ENCODE data around the gene C2orf80. TPM values are rescaled to one million over a fixed set of nuclear protein-coding genes. Genes with fewer than 3 reads are reported as not detected.

Gene C2orf80
- total and polyA plus RNA-seq, 2 experiments from 2014 or later = 0.92 TPM; not detected in 1

DNA sequence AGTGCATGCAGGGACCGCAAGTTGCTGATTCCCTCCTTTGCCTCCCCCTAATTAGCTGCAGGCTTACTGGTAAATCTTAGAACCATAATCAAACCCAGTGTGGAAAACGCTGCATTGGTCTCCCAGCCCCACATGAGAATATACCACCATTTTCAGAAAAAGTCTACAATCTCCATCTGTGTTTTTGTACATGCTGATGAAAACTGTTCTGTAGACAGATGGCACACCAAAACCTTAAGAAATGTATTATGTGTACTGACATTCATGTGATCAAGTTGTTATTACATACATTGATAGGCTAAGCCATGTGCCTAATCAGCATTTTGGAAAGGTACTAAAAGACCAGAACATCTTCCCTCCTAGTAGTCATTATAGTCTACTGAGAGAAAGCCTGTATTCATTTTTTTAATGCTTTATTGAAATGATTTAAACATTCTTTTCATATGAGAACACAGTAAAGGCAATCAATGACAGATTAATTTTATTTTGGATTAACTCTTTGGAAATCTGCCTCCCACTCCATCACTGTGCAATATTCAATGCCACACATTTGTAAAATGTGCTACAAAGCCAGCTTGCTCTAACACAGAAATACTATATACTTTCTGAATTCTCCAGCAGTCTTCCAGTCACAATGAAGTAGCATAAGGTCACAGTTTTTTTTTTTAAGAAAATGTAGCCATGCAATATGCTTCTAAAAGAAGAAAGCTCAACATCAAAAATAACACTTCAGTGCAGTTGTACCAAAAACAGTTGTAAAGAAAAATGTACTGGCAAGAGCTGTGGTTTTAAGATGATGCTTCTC lies 24.7 kb downstream of the C2orf80 start:
- no peak overlapping the region for H3K27ac ChIP-seq (ENCODE audit: low read depth)
- H3K4me1 ChIP-seq (ENCODE audit: insufficient read depth) = no peaks in the 10 kb centered on the region
- no peaks in the 10 kb centered on the region for H3K9me2 ChIP-seq (ENCODE audit: insufficient read depth)
- no peaks in the 10 kb centered on the region for H3K36me3 ChIP-seq (ENCODE audit: insufficient read depth)
- H3F3A ChIP-seq (replicated peaks; ENCODE audit: low read depth) = no peaks in the 10 kb centered on the region
- Mint-ChIP-seq H3K36me3 (ENCODE audit: low read depth) (no peaks in the 10 kb centered on the region), H3K4me3 (no peak overlapping the region), H3K27ac (no peak overlapping the region), H3K4me1 (peaks cover 20% of the 10 kb centered on the region; the same call in 2 of the 3 replicates), H3K27me3 (ENCODE audit: insufficient read depth, low read depth, poor library complexity) (peaks cover 5% of the 10 kb centered on the region), H3K9me3 (no peaks in the 10 kb centered on the region)
- ATAC-seq (no peak), DNase-seq (ENCODE audit: low spot score) (no peak)
- H3K27me3 ChIP-seq (ENCODE audit: insufficient read depth) = no peaks in the 10 kb centered on the region
- no peaks in the 10 kb centered on the region for H4K20me1 ChIP-seq (replicated peaks; ENCODE audit: insufficient read depth)
- H3K4me2 ChIP-seq = no peak overlapping the region
- no peak overlapping the region for H3K4me3 ChIP-seq
- no peaks in the 10 kb centered on the region for H3K79me2 ChIP-seq (replicated peaks; ENCODE audit: insufficient read depth)
- peak overlapping the region; percentile 89 for H2AFZ ChIP-seq
- TF ChIP-seq, protein P1, sequence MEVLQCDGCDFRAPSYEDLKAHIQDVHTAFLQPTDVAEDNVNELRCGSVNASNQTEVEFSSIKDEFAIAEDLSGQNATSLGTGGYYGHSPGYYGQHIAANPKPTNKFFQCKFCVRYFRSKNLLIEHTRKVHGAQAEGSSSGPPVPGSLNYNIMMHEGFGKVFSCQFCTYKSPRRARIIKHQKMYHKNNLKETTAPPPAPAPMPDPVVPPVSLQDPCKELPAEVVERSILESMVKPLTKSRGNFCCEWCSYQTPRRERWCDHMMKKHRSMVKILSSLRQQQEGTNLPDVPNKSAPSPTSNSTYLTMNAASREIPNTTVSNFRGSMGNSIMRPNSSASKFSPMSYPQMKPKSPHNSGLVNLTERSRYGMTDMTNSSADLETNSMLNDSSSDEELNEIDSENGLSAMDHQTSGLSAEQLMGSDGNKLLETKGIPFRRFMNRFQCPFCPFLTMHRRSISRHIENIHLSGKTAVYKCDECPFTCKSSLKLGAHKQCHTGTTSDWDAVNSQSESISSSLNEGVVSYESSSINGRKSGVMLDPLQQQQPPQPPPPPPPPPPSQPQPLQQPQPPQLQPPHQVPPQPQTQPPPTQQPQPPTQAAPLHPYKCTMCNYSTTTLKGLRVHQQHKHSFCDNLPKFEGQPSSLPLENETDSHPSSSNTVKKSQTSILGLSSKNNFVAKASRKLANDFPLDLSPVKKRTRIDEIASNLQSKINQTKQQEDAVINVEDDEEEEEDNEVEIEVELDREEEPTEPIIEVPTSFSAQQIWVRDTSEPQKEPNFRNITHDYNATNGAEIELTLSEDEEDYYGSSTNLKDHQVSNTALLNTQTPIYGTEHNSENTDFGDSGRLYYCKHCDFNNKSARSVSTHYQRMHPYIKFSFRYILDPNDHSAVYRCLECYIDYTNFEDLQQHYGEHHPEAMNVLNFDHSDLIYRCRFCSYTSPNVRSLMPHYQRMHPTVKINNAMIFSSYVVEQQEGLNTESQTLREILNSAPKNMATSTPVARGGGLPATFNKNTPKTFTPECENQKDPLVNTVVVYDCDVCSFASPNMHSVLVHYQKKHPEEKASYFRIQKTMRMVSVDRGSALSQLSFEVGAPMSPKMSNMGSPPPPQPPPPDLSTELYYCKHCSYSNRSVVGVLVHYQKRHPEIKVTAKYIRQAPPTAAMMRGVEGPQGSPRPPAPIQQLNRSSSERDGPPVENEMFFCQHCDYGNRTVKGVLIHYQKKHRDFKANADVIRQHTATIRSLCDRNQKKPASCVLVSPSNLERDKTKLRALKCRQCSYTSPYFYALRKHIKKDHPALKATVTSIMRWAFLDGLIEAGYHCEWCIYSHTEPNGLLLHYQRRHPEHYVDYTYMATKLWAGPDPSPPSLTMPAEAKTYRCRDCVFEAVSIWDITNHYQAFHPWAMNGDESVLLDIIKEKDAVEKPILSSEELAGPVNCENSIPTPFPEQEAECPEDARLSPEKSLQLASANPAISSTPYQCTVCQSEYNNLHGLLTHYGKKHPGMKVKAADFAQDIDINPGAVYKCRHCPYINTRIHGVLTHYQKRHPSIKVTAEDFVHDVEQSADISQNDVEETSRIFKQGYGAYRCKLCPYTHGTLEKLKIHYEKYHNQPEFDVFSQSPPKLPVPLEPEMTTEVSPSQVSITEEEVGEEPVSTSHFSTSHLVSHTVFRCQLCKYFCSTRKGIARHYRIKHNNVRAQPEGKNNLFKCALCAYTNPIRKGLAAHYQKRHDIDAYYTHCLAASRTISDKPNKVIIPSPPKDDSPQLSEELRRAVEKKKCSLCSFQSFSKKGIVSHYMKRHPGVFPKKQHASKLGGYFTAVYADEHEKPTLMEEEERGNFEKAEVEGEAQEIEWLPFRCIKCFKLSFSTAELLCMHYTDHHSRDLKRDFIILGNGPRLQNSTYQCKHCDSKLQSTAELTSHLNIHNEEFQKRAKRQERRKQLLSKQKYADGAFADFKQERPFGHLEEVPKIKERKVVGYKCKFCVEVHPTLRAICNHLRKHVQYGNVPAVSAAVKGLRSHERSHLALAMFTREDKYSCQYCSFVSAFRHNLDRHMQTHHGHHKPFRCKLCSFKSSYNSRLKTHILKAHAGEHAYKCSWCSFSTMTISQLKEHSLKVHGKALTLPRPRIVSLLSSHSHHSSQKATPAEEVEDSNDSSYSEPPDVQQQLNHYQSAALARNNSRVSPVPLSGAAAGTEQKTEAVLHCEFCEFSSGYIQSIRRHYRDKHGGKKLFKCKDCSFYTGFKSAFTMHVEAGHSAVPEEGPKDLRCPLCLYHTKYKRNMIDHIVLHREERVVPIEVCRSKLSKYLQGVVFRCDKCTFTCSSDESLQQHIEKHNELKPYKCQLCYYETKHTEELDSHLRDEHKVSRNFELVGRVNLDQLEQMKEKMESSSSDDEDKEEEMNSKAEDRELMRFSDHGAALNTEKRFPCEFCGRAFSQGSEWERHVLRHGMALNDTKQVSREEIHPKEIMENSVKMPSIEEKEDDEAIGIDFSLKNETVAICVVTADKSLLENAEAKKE (CRISPR knock-in tag; IDR thresholded peaks at IDR 0.05) = no peak
- TF ChIP-seq ZNF114 (CRISPR knock-in tag; IDR thresholded peaks at IDR 0.05) (no peak), ZNF331 (CRISPR knock-in tag; IDR thresholded peaks at IDR 0.05; ENCODE audit: low read depth) (no peak), CREB1 (CRISPR knock-in tag; IDR thresholded peaks at IDR 0.05; ENCODE audit: low read depth) (no peak), JUNB (IDR thresholded peaks at IDR 0.05; ENCODE audit: unreplicated experiment) (no peak), EZH2 (IDR thresholded peaks at IDR 0.05; ENCODE audit: low read depth, unreplicated experiment) (no peak), STAT1 (IDR thresholded peaks at IDR 0.05; ENCODE audit: unreplicated experiment) (no peak), EZH2phosphoT487 (IDR thresholded peaks at IDR 0.05; ENCODE audit: unreplicated experiment) (no peak), POLR2AphosphoS5 (IDR thresholded peaks at IDR 0.05; ENCODE audit: low read depth) (no peak), NANOG (IDR thresholded peaks at IDR 0.05; ENCODE audit: borderline replicate concordance) (no peak)
- TF ChIP-seq, protein P2, sequence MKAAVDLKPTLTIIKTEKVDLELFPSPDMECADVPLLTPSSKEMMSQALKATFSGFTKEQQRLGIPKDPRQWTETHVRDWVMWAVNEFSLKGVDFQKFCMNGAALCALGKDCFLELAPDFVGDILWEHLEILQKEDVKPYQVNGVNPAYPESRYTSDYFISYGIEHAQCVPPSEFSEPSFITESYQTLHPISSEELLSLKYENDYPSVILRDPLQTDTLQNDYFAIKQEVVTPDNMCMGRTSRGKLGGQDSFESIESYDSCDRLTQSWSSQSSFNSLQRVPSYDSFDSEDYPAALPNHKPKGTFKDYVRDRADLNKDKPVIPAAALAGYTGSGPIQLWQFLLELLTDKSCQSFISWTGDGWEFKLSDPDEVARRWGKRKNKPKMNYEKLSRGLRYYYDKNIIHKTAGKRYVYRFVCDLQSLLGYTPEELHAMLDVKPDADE (IDR thresholded peaks at IDR 0.05) = no peak
- TF ChIP-seq, protein P3, sequence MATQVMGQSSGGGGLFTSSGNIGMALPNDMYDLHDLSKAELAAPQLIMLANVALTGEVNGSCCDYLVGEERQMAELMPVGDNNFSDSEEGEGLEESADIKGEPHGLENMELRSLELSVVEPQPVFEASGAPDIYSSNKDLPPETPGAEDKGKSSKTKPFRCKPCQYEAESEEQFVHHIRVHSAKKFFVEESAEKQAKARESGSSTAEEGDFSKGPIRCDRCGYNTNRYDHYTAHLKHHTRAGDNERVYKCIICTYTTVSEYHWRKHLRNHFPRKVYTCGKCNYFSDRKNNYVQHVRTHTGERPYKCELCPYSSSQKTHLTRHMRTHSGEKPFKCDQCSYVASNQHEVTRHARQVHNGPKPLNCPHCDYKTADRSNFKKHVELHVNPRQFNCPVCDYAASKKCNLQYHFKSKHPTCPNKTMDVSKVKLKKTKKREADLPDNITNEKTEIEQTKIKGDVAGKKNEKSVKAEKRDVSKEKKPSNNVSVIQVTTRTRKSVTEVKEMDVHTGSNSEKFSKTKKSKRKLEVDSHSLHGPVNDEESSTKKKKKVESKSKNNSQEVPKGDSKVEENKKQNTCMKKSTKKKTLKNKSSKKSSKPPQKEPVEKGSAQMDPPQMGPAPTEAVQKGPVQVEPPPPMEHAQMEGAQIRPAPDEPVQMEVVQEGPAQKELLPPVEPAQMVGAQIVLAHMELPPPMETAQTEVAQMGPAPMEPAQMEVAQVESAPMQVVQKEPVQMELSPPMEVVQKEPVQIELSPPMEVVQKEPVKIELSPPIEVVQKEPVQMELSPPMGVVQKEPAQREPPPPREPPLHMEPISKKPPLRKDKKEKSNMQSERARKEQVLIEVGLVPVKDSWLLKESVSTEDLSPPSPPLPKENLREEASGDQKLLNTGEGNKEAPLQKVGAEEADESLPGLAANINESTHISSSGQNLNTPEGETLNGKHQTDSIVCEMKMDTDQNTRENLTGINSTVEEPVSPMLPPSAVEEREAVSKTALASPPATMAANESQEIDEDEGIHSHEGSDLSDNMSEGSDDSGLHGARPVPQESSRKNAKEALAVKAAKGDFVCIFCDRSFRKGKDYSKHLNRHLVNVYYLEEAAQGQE (IDR thresholded peaks at IDR 0.05; ENCODE audit: unreplicated experiment) = no peak
- TF ChIP-seq, protein P4, sequence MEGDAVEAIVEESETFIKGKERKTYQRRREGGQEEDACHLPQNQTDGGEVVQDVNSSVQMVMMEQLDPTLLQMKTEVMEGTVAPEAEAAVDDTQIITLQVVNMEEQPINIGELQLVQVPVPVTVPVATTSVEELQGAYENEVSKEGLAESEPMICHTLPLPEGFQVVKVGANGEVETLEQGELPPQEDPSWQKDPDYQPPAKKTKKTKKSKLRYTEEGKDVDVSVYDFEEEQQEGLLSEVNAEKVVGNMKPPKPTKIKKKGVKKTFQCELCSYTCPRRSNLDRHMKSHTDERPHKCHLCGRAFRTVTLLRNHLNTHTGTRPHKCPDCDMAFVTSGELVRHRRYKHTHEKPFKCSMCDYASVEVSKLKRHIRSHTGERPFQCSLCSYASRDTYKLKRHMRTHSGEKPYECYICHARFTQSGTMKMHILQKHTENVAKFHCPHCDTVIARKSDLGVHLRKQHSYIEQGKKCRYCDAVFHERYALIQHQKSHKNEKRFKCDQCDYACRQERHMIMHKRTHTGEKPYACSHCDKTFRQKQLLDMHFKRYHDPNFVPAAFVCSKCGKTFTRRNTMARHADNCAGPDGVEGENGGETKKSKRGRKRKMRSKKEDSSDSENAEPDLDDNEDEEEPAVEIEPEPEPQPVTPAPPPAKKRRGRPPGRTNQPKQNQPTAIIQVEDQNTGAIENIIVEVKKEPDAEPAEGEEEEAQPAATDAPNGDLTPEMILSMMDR (conservative IDR thresholded peaks at IDR 0.05; ENCODE audit: low read depth in 2 of 2) = no peak

All from GM23338 (cell line).